ENCODE measurements around the gene FRMD4A. TPM values are rescaled to one million over a fixed set of nuclear protein-coding genes. Genes with fewer than 3 reads are reported as not detected.

FRMD4A gene
- total and polyA plus RNA-seq, 10 of the 15 experiments (the other 5 are each of a cell fraction or from before 2014, with no cell fraction given), result 17.8 to 75.2 (median 39.1) TPM

DNA sequence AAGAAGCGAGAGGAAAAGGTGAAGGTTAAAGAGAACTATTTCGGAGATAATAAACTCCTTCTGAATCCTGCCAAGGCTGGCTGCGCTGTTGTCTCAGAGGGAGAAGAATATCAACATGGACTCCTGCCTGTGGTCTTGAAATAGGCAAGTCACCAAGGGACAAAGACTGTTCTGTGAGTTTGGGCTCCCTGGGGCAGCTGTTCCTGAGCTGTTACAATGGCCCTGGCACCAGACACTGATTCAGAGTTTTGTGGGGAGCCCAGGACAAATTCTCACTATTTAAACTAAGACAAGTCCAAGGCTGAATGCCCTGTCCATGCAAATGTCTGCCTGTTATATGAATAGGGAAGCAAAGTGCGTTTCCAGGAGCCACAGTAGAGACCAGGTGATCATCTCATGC lies 662.6 kb downstream of the FRMD4A start:
- no peak overlapping the region for H3K4me3 ChIP-seq
- TF ChIP-seq, protein P1, sequence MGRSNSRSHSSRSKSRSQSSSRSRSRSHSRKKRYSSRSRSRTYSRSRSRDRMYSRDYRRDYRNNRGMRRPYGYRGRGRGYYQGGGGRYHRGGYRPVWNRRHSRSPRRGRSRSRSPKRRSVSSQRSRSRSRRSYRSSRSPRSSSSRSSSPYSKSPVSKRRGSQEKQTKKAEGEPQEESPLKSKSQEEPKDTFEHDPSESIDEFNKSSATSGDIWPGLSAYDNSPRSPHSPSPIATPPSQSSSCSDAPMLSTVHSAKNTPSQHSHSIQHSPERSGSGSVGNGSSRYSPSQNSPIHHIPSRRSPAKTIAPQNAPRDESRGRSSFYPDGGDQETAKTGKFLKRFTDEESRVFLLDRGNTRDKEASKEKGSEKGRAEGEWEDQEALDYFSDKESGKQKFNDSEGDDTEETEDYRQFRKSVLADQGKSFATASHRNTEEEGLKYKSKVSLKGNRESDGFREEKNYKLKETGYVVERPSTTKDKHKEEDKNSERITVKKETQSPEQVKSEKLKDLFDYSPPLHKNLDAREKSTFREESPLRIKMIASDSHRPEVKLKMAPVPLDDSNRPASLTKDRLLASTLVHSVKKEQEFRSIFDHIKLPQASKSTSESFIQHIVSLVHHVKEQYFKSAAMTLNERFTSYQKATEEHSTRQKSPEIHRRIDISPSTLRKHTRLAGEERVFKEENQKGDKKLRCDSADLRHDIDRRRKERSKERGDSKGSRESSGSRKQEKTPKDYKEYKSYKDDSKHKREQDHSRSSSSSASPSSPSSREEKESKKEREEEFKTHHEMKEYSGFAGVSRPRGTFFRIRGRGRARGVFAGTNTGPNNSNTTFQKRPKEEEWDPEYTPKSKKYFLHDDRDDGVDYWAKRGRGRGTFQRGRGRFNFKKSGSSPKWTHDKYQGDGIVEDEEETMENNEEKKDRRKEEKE (IDR thresholded peaks at IDR 0.05), result no peak
- TF ChIP-seq, protein P2, sequence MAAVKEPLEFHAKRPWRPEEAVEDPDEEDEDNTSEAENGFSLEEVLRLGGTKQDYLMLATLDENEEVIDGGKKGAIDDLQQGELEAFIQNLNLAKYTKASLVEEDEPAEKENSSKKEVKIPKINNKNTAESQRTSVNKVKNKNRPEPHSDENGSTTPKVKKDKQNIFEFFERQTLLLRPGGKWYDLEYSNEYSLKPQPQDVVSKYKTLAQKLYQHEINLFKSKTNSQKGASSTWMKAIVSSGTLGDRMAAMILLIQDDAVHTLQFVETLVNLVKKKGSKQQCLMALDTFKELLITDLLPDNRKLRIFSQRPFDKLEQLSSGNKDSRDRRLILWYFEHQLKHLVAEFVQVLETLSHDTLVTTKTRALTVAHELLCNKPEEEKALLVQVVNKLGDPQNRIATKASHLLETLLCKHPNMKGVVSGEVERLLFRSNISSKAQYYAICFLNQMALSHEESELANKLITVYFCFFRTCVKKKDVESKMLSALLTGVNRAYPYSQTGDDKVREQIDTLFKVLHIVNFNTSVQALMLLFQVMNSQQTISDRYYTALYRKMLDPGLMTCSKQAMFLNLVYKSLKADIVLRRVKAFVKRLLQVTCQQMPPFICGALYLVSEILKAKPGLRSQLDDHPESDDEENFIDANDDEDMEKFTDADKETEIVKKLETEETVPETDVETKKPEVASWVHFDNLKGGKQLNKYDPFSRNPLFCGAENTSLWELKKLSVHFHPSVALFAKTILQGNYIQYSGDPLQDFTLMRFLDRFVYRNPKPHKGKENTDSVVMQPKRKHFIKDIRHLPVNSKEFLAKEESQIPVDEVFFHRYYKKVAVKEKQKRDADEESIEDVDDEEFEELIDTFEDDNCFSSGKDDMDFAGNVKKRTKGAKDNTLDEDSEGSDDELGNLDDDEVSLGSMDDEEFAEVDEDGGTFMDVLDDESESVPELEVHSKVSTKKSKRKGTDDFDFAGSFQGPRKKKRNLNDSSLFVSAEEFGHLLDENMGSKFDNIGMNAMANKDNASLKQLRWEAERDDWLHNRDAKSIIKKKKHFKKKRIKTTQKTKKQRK (IDR thresholded peaks at IDR 0.05; ENCODE audit: low read depth, low read length), result no peak
- TF ChIP-seq SREBF2 (IDR thresholded peaks at IDR 0.05; ENCODE audit: low read length) (no peak), CHD1 (IDR thresholded peaks at IDR 0.05; ENCODE audit: low read depth, low read length) (no peak)
- H3K9me3 ChIP-seq (replicated peaks; ENCODE audit: control insufficient read depth, insufficient read depth, low read length), result no peaks in the 10 kb centered on the region
- DNase-seq (ENCODE audit: low read depth, low spot score), result no peak
- in situ Hi-C loops (cut with MboI), result loop anchor here (5.0 kb wide), 1 partner anchor 109 kb away; no protein-coding TSS in a partner anchor
- no peaks in the 10 kb centered on the region for H3K4me1 ChIP-seq (ENCODE audit: control insufficient read depth, insufficient read depth, low read length)
- FAIRE-seq, result no peak
- no peak overlapping the region for H3K4me2 ChIP-seq (ENCODE audit: control insufficient read depth, insufficient read depth)
- ChIA-PET RAD21 (ENCODE audit: unreplicated experiment) (no interaction called here), CTCF (interaction anchor here (1.2 kb wide), 1 partner anchor 9 kb away, joined by 4 read pairs; no protein-coding TSS in a partner anchor), SMC1A (ENCODE audit: uncharacterized antibody, unreplicated experiment) (interaction anchor here (0.6 to 1.4 kb wide), 6 partner anchors 9 to 408 kb away, joined by 3 to 4 read pairs (median 4); no protein-coding TSS in a partner anchor), POLR2A (no interaction called here)
- intact Hi-C loops (cut with micrococcal nuclease; ENCODE audit: unreplicated experiment), result no loop called here
- no peaks in the 10 kb centered on the region for H3K27me3 ChIP-seq (replicated peaks in 1 of 2; ENCODE audit: control insufficient read depth in 2 of 2, insufficient read depth in 2 of 2, low read length in 1 of 2)
- no peak overlapping the region for H3K27ac ChIP-seq (ENCODE audit: control insufficient read depth, insufficient read depth)
- peaks cover 27 to 30% of the 10 kb centered on the region in 2 experiments for H3K36me3 ChIP-seq (ENCODE audit: control insufficient read depth in 2 of 2, insufficient read depth in 2 of 2, low read length in 1 of 2)
- no peaks in the 10 kb centered on the region; the same call in 1 of the 2 replicates for H4K20me1 ChIP-seq (ENCODE audit: control insufficient read depth, insufficient read depth)
- H3K79me2 ChIP-seq (ENCODE audit: control insufficient read depth, insufficient read depth, low read length), result no peaks in the 10 kb centered on the region
- H2AFZ ChIP-seq (ENCODE audit: control insufficient read depth, low read depth, low read length), result no peak overlapping the region
- BruUV-seq (replicated peaks), result no TSS peak
- no peak overlapping the region for H3K9ac ChIP-seq (ENCODE audit: control insufficient read depth, insufficient read depth, low read length)
- 87% methylated on average over 4 of the region's 4 CpGs for WGBS (ENCODE audit: insufficient coverage, insufficient replicate concordance, low lambda C conversion rate, missing lambda C conversion rate)
- no peak for ATAC-seq

Measured in GM12878 (cell line).